Neural progenitor cell (in vitro differentiated cells): Measurements from ENCODE around the gene FCRL2.

Experiments used
- EZH2phosphoT487 ChIP-seq: fragments of 200-600 bp; sonication (generic); IDR thresholded peaks from 2 replicates; pipeline ENCODE4 v1.6.1; 2017; ENCODE audit warnings: antibody characterized with exemption
- TF ChIP-seq, protein P1 (sequence below): fragments of 200-600 bp; sonication (generic); IDR thresholded peaks from 2 replicates; pipeline ENCODE4 v1.5.1; 2017; ENCODE audit warnings: antibody characterized with exemption, mild to moderate bottlenecking

DNA sequence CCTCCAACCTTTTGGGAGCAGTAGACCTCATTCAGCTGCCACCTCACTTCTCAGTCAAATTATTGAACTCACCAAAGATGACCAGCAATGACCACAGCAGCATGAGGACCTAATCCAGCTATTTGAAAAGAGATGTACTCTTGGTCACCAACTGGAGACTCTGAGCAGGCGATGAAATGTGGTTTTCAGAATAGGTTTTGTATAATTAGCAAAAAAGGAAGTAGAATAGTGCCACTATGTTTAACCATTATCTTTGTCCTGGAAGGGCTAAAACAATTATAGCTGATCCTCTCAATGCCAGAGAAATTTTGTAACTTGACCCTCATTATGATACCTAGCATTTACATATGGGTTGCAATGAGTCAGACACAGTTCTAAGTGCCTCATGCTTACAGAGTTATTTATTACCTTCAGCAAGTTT lies at the start of gene FCRL2:
- TF ChIP-seq, protein P1, sequence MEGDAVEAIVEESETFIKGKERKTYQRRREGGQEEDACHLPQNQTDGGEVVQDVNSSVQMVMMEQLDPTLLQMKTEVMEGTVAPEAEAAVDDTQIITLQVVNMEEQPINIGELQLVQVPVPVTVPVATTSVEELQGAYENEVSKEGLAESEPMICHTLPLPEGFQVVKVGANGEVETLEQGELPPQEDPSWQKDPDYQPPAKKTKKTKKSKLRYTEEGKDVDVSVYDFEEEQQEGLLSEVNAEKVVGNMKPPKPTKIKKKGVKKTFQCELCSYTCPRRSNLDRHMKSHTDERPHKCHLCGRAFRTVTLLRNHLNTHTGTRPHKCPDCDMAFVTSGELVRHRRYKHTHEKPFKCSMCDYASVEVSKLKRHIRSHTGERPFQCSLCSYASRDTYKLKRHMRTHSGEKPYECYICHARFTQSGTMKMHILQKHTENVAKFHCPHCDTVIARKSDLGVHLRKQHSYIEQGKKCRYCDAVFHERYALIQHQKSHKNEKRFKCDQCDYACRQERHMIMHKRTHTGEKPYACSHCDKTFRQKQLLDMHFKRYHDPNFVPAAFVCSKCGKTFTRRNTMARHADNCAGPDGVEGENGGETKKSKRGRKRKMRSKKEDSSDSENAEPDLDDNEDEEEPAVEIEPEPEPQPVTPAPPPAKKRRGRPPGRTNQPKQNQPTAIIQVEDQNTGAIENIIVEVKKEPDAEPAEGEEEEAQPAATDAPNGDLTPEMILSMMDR, result no peak
- TF ChIP-seq EZH2phosphoT487, result no peak
